ENCODE measurements around the gene NUMB.

Gene NUMB

GRCh38 chr14:73252491-73253322 lies 205.6 kb downstream of the NUMB start:
- Histone ChIP-seq H3K27ac (ENCODE audit: insufficient read depth, low read length, poor library complexity, severe bottlenecking) (no peak overlapping the region), H3K4me1 (ENCODE audit: control insufficient read depth, insufficient read depth, low read length, poor library complexity, severe bottlenecking) (no peaks in the 10 kb centered on the region), H3K4me3 (ENCODE audit: insufficient read depth, low read depth, low read length, poor library complexity, severe bottlenecking) (no peak overlapping the region), H3K27me3 (replicated peaks; ENCODE audit: control insufficient read depth, insufficient read depth, low read length, poor library complexity, severe bottlenecking) (no peaks in the 10 kb centered on the region), H3K9me3 (ENCODE audit: control insufficient read depth, low read length) (no peaks in the 10 kb centered on the region), H3K36me3 (ENCODE audit: control insufficient read depth, insufficient read depth, low read length) (no peaks in the 10 kb centered on the region)
- no peak for DNase-seq

GRCh38 chr14:73251516-73252215 lies 206.7 kb downstream of the NUMB start:
- DNase-seq = no peak
- H3K4me3 ChIP-seq (ENCODE audit: insufficient read depth, low read depth, low read length, poor library complexity, severe bottlenecking) = no peak overlapping the region
- H3K27ac ChIP-seq (ENCODE audit: insufficient read depth, low read length, poor library complexity, severe bottlenecking) = no peak overlapping the region
- no peaks in the 10 kb centered on the region for H3K4me1 ChIP-seq (ENCODE audit: control insufficient read depth, insufficient read depth, low read length, poor library complexity, severe bottlenecking)
- H3K9me3 ChIP-seq (ENCODE audit: control insufficient read depth, low read length) = no peaks in the 10 kb centered on the region
- no peaks in the 10 kb centered on the region for H3K27me3 ChIP-seq (replicated peaks; ENCODE audit: control insufficient read depth, insufficient read depth, low read length, poor library complexity, severe bottlenecking)
- H3K36me3 ChIP-seq (ENCODE audit: control insufficient read depth, insufficient read depth, low read length) = no peaks in the 10 kb centered on the region

DNA sequence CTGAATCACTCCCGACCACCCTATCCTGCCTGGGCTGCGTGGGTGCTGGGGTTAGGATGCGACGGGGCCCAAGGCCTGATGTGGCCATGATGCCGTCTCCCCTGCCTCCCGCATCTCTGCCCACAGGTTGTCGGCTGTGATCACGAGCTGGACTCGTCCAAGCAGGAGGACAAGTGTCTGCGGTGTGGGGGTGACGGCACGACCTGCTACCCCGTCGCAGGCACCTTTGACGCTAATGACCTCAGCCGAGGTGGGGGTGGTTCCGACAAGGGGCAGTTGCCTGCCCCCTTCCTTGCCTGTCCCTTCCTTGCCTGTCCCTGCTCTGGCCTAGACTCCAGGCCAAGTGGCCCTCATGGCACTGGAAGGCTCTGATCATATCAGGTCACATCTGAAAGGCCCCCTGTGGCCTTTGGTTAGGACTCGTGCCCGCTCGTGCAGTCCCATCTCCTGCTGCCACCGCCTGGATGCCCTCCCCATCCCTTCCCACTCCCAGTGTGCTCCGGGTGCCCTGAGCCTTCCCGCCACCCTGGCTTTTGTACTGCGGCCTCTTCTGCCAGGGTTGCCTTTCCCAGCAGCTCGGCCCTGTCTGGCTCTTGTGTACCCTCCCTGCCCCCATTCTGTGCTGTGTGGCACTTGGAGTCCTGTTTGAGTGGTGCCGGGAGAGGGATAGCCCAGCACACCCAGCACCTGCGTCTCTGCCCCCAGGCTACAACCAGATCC lies 207.4 kb downstream of the NUMB start:
- no peaks in the 10 kb centered on the region for H3K27me3 ChIP-seq (replicated peaks; ENCODE audit: control insufficient read depth, insufficient read depth, low read length, poor library complexity, severe bottlenecking)
- no peak overlapping the region for H3K4me3 ChIP-seq (ENCODE audit: insufficient read depth, low read depth, low read length, poor library complexity, severe bottlenecking)
- no peak overlapping the region for H3K27ac ChIP-seq (ENCODE audit: insufficient read depth, low read length, poor library complexity, severe bottlenecking)
- peaks cover 3% of the 10 kb centered on the region for H3K4me1 ChIP-seq (ENCODE audit: control insufficient read depth, insufficient read depth, low read length, poor library complexity, severe bottlenecking)
- no peak for DNase-seq
- H3K9me3 ChIP-seq (ENCODE audit: control insufficient read depth, low read length) = no peaks in the 10 kb centered on the region
- H3K36me3 ChIP-seq (ENCODE audit: control insufficient read depth, insufficient read depth, low read length) = no peaks in the 10 kb centered on the region

DNA sequence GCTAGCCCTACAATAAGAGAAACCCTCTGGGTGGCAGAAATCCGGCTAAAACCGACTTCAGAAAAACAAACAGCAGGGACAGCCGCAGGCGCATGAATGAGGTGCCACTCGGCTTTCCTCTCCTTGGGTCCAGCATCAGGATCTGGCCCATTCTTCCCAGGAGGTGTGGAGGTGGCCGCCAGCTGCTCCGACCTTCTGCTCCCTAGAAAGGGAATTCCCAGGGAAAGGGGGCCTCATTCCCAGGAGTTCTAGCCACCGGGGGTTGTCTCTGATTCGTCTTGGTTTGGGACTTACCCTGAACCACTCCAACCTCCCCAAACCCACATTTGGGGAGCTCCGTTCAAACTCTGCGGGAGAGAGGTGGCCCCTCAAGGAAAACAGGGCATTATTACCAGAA lies 208.0 kb downstream of the NUMB start:
- Histone ChIP-seq H3K36me3 (ENCODE audit: control insufficient read depth, insufficient read depth, low read length) (no peaks in the 10 kb centered on the region), H3K9me3 (ENCODE audit: control insufficient read depth, low read length) (no peaks in the 10 kb centered on the region), H3K27ac (ENCODE audit: insufficient read depth, low read length, poor library complexity, severe bottlenecking) (no peak overlapping the region), H3K4me1 (ENCODE audit: control insufficient read depth, insufficient read depth, low read length, poor library complexity, severe bottlenecking) (peaks cover 5% of the 10 kb centered on the region), H3K27me3 (replicated peaks; ENCODE audit: control insufficient read depth, insufficient read depth, low read length, poor library complexity, severe bottlenecking) (peaks cover 6% of the 10 kb centered on the region), H3K4me3 (ENCODE audit: insufficient read depth, low read depth, low read length, poor library complexity, severe bottlenecking) (no peak overlapping the region)
- DNase-seq = no peak

DNA sequence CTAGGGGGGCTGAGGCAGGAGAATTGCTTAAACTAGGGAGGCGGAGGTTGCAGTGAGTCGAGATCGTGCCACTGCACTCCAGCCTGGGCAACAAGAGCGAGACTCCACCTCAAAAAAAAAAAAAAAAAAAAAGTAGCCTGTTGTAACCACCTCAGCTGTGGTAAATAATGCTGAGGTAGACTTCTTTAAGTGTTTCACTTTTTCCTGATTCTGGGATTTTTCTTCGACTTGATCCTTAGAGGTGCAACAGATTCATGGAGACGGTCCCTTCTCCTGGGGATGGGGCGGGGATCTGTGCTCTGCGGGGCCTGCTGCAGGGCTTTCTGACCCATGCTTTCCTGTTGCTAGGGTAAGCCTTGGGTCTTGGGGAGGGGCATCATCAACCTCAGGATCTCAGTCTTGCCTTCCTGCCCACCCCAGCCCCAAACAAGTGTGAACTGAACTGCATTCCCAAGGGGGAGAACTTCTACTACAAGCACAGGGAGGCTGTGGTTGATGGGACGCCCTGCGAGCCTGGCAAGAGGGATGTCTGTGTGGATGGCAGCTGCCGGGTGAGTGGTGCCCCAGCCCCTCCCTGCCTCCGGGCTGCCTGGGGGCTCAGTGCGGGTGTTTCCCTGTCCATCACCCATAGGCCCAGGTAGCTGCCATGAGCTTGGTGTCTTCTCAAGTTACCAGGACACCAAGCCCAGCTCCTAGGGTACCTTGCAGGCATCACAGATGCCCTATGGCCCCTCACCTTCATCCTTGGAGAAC lies 208.6 kb downstream of the NUMB start:
- Histone ChIP-seq H3K27ac (ENCODE audit: insufficient read depth, low read length, poor library complexity, severe bottlenecking) (no peak overlapping the region), H3K27me3 (replicated peaks; ENCODE audit: control insufficient read depth, insufficient read depth, low read length, poor library complexity, severe bottlenecking) (peaks cover 10% of the 10 kb centered on the region), H3K9me3 (ENCODE audit: control insufficient read depth, low read length) (no peaks in the 10 kb centered on the region), H3K36me3 (ENCODE audit: control insufficient read depth, insufficient read depth, low read length) (no peaks in the 10 kb centered on the region), H3K4me3 (ENCODE audit: insufficient read depth, low read depth, low read length, poor library complexity, severe bottlenecking) (no peak overlapping the region), H3K4me1 (ENCODE audit: control insufficient read depth, insufficient read depth, low read length, poor library complexity, severe bottlenecking) (peaks cover 5% of the 10 kb centered on the region)
- no peak for DNase-seq

DNA sequence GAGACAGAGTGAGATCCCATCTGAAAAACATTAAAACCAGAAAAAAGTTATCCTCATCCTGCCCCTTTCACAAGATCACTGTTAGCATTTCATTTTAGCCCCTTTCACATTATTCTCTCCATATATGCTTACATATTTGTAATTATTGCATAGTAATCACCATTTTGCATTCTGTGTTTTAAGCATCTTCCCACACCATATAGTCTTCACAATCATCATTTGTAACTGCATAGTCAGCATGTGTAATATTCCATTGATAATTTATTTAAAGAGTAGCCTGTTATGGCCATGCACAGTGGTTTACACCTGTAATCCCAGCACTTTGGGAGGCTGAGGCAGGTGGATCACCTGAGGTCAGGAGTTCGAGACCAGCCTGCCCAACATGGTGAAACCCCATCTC lies 209.2 kb downstream of the NUMB start:
- no peak overlapping the region for H3K27ac ChIP-seq (ENCODE audit: insufficient read depth, low read length, poor library complexity, severe bottlenecking)
- H3K36me3 ChIP-seq (ENCODE audit: control insufficient read depth, insufficient read depth, low read length) = no peaks in the 10 kb centered on the region
- peaks cover 10% of the 10 kb centered on the region for H3K27me3 ChIP-seq (replicated peaks; ENCODE audit: control insufficient read depth, insufficient read depth, low read length, poor library complexity, severe bottlenecking)
- H3K9me3 ChIP-seq (ENCODE audit: control insufficient read depth, low read length) = no peaks in the 10 kb centered on the region
- no peak overlapping the region for H3K4me3 ChIP-seq (ENCODE audit: insufficient read depth, low read depth, low read length, poor library complexity, severe bottlenecking)
- no peak for DNase-seq
- H3K4me1 ChIP-seq (ENCODE audit: control insufficient read depth, insufficient read depth, low read length, poor library complexity, severe bottlenecking) = peaks cover 5% of the 10 kb centered on the region

- H3K27ac ChIP-seq (ENCODE audit: insufficient read depth, low read length, poor library complexity, severe bottlenecking) = no peak overlapping the region
These were observed 210.1 kb downstream of the NUMB start for GRCh38 chr14:73248108-73248868.

DNA sequence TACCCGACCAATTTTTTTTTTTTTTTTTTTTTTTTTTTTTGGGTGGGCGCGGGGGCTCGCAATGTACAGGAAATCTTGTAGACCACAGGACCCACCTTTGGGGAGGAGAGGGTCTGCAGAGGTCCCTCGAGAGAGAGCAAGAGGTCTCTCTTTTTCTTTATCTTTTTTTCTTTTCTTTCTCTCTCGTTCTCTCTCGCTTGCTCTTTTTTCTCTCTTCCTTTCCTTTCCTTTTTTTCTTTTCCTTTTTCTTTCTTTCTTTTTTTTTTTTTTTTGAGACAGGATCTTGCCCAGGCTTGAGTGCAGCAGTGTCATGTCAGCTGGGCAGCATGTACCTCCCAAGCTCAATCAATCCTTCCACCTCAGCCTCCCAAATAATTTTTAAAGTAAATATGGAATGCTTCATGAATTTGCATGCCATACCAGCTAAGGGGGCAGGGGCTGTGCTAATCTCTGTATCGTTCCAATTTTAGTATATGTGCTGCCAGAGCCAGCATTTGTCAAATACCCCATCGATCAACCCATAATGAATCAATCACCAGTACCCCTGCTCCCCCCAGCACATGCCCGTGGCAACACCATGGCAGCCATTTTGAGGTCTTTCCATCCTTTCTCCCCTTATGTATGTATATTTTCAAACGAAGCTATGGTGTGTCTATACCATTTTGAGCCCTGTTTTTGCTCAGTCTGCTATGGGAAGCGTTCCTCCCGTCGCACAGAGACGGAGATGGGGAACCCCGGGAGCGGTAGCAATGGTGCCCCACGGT lies 211.8 kb downstream of the NUMB start:
- Histone ChIP-seq H3K4me3 (ENCODE audit: insufficient read depth, low read depth, low read length, poor library complexity, severe bottlenecking) (peak overlapping the region; percentile 60), H3K27me3 (replicated peaks; ENCODE audit: control insufficient read depth, insufficient read depth, low read length, poor library complexity, severe bottlenecking) (peaks cover 12% of the 10 kb centered on the region), H3K4me1 (ENCODE audit: control insufficient read depth, insufficient read depth, low read length, poor library complexity, severe bottlenecking) (peaks cover 5% of the 10 kb centered on the region), H3K36me3 (ENCODE audit: control insufficient read depth, insufficient read depth, low read length) (no peaks in the 10 kb centered on the region), H3K27ac (ENCODE audit: insufficient read depth, low read length, poor library complexity, severe bottlenecking) (no peak overlapping the region), H3K9me3 (ENCODE audit: control insufficient read depth, low read length) (no peaks in the 10 kb centered on the region)
- no peak for DNase-seq

More at GRCh38 chr14:73248108-73248868, 210.1 kb downstream of the NUMB start:
- Histone ChIP-seq H3K4me1 (ENCODE audit: control insufficient read depth, insufficient read depth, low read length, poor library complexity, severe bottlenecking) (peaks cover 5% of the 10 kb centered on the region), H3K27me3 (replicated peaks; ENCODE audit: control insufficient read depth, insufficient read depth, low read length, poor library complexity, severe bottlenecking) (peaks cover 10% of the 10 kb centered on the region), H3K36me3 (ENCODE audit: control insufficient read depth, insufficient read depth, low read length) (no peaks in the 10 kb centered on the region), H3K4me3 (ENCODE audit: insufficient read depth, low read depth, low read length, poor library complexity, severe bottlenecking) (no peak overlapping the region), H3K9me3 (ENCODE audit: control insufficient read depth, low read length) (no peaks in the 10 kb centered on the region)
- DNase-seq = no peak

All from effector memory CD4-positive, alpha-beta T cell (primary cell).